Stimulated activated CD8-positive, alpha-beta memory T cell treated with anti-CD3 and anti-CD28 coated beads, Interleukin-7, amount 100 ng/mL, for 4 hours (primary cell): ENCODE results near the gene INPP5J.
"Not testable (repeated sequence)": the region's sequence is repeated elsewhere in the genome, so short reads cannot be mapped to it uniquely, and the experiment has no call there.

Experiments used
- DNase-seq, 2 donors: peaks; one replicate each; pipeline ENCODE4 v3.0.0-alpha.2; 2020; ENCODE audit warnings: low read depth in 2 of 2

The INPP5J gene, protein sequence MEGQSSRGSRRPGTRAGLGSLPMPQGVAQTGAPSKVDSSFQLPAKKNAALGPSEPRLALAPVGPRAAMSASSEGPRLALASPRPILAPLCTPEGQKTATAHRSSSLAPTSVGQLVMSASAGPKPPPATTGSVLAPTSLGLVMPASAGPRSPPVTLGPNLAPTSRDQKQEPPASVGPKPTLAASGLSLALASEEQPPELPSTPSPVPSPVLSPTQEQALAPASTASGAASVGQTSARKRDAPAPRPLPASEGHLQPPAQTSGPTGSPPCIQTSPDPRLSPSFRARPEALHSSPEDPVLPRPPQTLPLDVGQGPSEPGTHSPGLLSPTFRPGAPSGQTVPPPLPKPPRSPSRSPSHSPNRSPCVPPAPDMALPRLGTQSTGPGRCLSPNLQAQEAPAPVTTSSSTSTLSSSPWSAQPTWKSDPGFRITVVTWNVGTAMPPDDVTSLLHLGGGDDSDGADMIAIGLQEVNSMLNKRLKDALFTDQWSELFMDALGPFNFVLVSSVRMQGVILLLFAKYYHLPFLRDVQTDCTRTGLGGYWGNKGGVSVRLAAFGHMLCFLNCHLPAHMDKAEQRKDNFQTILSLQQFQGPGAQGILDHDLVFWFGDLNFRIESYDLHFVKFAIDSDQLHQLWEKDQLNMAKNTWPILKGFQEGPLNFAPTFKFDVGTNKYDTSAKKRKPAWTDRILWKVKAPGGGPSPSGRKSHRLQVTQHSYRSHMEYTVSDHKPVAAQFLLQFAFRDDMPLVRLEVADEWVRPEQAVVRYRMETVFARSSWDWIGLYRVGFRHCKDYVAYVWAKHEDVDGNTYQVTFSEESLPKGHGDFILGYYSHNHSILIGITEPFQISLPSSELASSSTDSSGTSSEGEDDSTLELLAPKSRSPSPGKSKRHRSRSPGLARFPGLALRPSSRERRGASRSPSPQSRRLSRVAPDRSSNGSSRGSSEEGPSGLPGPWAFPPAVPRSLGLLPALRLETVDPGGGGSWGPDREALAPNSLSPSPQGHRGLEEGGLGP

GRCh38 chr22:31122532-31123291 lies at the start of gene INPP5J:
Gene INPP5J, plus strand, starts transcription at chr22:31122966. Its CDS starts 49 bp downstream, at chr22:31123015.
- DNase-seq: no peak

GRCh38 chr22:31073125-31073524 lies 49.6 kb upstream of the INPP5J start:
- DNase-seq: not testable (repeated sequence)

- not testable (repeated sequence) for DNase-seq
These were observed 49.1 kb upstream of the INPP5J start for GRCh38 chr22:31073545-31074145.

GRCh38 chr22:31075961-31076360 lies 46.8 kb upstream of the INPP5J start:
- DNase-seq: no peak

DNA sequence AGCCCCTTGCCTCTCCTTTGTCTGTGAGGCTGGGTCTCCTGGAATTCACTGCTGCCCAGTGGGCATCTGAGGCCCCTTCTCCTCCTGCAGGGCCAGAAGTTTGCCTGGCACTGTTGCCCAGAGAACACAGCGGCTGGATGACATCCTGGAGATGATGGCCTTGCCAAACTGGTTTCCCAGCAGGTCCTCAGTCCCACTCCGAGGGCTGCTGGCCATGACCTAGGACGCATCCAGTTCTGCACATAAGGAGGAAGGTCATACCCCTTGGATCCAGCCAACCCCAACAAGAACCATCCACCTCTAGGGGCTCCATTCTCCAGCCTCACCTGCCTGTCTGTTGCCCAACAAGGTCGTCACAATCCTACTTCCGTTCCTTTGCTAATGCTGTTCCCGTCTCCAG lies 45.1 kb upstream of the INPP5J start:
- DNase-seq: no peak

GRCh38 chr22:31078389-31078788 lies 44.4 kb upstream of the INPP5J start:
- not testable (repeated sequence) for DNase-seq

- DNase-seq: no peak
These were observed 43.6 kb upstream of the INPP5J start for GRCh38 chr22:31079095-31079642.

DNA sequence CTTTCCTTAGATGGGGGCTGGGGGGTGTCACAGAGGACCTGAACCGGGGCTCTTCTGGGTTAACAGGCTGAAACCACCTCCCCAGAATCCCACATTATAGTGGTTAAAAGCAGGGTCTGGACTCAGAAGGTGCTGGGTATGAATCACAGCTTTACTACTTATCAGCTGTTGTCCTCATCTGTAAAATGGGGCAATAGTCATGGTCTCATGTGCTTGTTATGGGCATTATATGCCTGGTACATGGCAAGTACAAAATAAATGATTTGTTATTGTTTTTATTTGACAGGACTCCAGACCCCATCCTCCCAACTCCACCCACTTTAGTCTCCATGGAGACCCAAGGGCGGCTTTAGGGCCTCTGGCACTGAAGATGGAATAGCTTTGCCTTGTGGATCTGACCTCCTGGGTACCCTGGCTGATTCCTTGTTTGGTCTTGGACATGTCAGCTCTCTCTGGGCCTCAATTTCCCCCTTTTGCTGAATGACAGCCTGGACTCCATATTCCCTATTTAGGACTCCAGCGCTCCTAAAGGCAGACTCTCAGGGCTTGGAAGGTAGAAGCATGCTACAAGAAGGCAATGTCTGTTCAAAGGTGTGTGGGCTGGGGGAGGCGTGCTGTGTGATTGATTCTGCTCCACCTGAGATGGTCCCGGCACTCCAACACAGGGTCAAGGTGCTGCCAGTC lies 42.5 kb upstream of the INPP5J start:
- no peak for DNase-seq

- DNase-seq: peak; percentile 76 to 78
These were observed 41.7 kb upstream of the INPP5J start, which contains the start of gene SMTN for GRCh38 chr22:31080848-31081649. Gene SMTN, plus strand, starts transcription at chr22:31081318. Its CDS starts 1,941 bp downstream, at chr22:31083259.

GRCh38 chr22:31081963-31082605 lies 40.7 kb upstream of the INPP5J start:
- DNase-seq: no peak

- DNase-seq: peak; percentile 33 to 51
These were observed 40.0 kb upstream of the INPP5J start for GRCh38 chr22:31082606-31083376.

DNA sequence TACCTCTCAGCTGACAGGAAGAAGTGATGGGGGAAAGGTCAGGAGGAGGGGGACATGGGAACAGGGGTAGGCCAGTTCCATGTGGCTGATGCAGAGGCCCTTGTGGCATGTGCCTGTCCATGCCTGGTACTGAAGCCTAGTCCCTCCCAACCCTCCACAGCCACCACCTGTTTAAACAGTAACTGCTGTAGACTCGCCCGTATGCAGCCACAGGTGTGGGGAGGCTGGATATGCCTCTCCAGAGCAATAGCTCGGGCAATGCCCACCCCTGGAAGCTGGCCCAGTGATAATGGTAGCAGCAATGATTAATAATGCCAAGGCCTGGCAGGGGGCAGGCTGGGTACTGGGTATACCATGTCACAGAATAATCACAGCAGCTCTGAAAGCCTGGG lies 39.4 kb upstream of the INPP5J start:
- DNase-seq: no peak

- DNase-seq: no peak
These were observed 38.6 kb upstream of the INPP5J start for GRCh38 chr22:31083923-31084810.

DNA sequence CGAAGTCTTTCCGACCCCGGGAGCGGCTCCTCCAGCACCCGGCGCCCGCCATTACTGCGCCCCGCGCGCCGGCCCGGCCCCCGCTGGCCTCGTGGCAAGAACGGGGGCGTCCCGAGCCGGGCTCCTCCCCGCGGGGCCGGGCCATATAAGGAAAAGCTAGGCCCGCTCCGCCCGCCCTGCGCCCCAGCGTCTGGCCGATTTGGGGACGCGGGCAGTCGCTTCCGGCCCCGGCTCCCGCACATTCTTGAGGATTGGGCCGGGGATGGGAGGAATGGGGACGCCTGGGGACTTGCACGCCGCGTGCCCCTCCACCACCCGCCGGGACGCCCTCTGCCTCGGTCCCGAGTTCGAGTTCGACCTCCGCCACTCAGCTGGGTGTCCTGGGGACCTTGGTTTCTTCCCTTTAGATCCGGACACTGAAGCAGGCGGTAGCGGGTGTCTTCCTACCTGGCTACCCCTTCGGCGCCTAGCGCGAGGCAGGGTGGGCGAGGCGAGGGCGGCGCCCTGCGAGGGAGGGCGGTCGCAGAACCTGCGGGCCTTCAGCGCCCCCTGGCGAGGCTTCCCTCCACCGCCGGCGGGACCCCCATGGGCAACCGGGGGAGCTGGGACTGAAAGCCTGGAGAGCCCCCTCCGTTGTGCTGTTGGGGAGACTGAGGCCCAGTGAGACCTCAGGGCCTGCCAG lies 37.8 kb upstream of the INPP5J start:
- DNase-seq: peak; percentile 70 to 82

- no peak for DNase-seq
These were observed 37.3 kb upstream of the INPP5J start for GRCh38 chr22:31085493-31085824.

DNA sequence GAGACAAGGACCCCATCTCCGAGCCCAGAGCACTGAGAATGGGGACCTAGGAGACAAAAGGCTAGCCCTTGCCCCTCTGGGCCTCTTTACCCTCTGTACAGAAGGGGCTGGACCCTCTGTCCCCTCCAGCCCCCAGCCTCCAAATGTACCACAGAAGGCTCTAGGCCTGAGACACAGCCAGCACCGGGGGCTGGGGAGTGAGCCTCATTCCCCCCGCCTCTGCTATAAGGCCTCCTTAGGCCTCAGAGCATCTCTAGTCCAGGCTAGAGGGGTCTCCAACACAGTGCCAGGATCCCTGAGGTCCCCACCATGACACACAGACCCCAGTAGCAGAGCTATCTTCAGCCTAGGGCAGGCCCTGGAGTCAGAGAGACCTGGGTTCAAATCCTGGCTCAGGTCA lies 36.8 kb upstream of the INPP5J start:
- DNase-seq: no peak
